IgD-negative memory B cell (primary cell): ENCODE results near the gene HEATR5A. TPM values are rescaled to one million over a fixed set of nuclear protein-coding genes. Genes with fewer than 3 reads are reported as not detected.
"Not testable (repeated sequence)": the region's sequence is repeated elsewhere in the genome, so short reads cannot be mapped to it uniquely, and the experiment has no call there.

ENCODE experiments used
- H3K27ac Mint-ChIP-seq, 3 donors: one replicate each; pipeline ENCODE4 v1.8.0; 2020 to 2022; ENCODE audit warnings: mild to moderate bottlenecking in 3 of 3, mixed read lengths in 3 of 3, moderate library complexity in 1 of 3
- H3K27me3 Mint-ChIP-seq: one replicate; pipeline ENCODE4 v1.8.0; 2021; ENCODE audit warnings: mixed read lengths
- H3K36me3 Mint-ChIP-seq: one replicate; pipeline ENCODE4 v1.8.0; 2020; ENCODE audit warnings: mild to moderate bottlenecking, mixed read lengths
- H3K4me1 Mint-ChIP-seq, 3 donors: one replicate each; pipeline ENCODE4 v1.8.0; 2020 to 2022; ENCODE audit warnings: mixed read lengths in 3 of 3, mild to moderate bottlenecking in 1 of 3
- H3K4me3 Mint-ChIP-seq, 4 donors: one replicate each; pipeline ENCODE4 v1.8.0; 2020 to 2022; ENCODE audit warnings: mild to moderate bottlenecking in 4 of 4, mixed read lengths in 4 of 4, moderate library complexity in 3 of 4
- H3K9me3 Mint-ChIP-seq, 3 donors: one replicate each; pipeline ENCODE4 v1.8.0; 2020 to 2021; ENCODE audit warnings: mixed read lengths in 3 of 3, mild to moderate bottlenecking in 1 of 3
- polyA plus RNA-seq: library from polyadenylated mRNA; unstranded; fragments of 300-500 nt; fragmentation: Illumina TruSeq; gene quantifications from one replicate; pipeline ENCODE4 v1.2.3, GENCODE V29; 2021

The HEATR5A gene
- 10.2 TPM for polyA plus RNA-seq

DNA sequence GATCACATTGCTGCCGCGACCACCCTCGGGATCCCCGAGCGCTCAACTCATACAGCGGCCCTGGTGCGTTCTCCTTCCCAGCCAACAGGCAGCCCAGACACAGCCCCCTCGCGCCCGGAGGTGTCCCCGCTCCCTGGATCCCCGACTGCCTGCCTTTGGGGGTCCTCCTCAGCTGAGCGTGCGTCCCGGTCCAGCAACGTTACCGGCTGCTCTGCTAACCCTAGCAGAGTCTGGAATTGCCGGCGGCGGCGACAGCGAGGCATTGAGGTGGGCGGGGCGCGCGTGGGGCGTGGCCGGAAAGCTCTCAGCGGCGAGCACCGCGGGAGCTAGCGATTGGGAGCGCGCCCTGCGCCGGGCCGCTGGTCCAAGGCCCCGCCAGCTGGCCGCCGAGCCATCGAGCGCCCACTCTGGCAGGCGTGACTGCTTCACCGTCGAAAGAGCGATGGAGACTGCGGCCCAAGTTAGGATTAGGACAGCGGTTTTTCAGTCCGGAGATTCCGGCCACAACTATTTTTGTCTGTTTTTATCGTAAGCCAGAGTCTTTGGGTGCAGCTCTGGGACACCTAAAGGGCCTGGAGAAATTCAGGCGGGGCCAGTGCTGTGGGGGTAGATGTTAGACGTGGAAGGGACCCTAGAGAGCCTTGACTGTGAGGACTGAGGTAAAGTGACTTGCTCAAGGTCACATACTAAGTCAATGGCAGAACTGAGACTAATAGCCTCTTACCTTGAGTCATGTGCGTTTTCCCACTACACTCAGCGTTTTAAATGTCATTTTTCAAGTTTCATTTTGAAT lies at the start of gene HEATR5A:
Gene HEATR5A, minus strand, starts transcription at position 232 of the 793 bp plus-strand sequence. CDS start 17,575 bp downstream, outside the sequence.
- Mint-ChIP-seq H3K36me3 (peaks cover 1% of the 10 kb centered on the region), H3K4me1 (peaks cover 13 to 16% (median 15%) of the 10 kb centered on the region in 3 donors), H3K4me3 (peak within 1 kb of the TSS; percentile 93 to 99 (median 98)), H3K27ac (peak within 1 kb of the TSS; percentile 49 to 96 (median 93)), H3K27me3 (no peaks in the 10 kb centered on the region), H3K9me3 (no peaks in the 10 kb centered on the region)

- Mint-ChIP-seq H3K27me3 (no peaks in the 10 kb centered on the region), H3K9me3 (no peaks in the 10 kb centered on the region), H3K27ac (no peak overlapping the region), H3K36me3 (peaks cover 2% of the 10 kb centered on the region), H3K4me3 (peak overlapping the region in 1 of 4 donors; percentile 38), H3K4me1 (peaks cover 4% of the 10 kb centered on the region in 3 donors)
Observed at GRCh38 chr14:31466554-31466953, 46.2 kb upstream of the HEATR5A start.

GRCh38 chr14:31465111-31465510 lies 44.8 kb upstream of the HEATR5A start:
- no peak overlapping the region for H3K27ac Mint-ChIP-seq
- H3K4me3 Mint-ChIP-seq, result no peak overlapping the region
- H3K36me3 Mint-ChIP-seq, result no peaks in the 10 kb centered on the region
- no peaks in the 10 kb centered on the region for H3K27me3 Mint-ChIP-seq
- H3K9me3 Mint-ChIP-seq, result no peaks in the 10 kb centered on the region
- H3K4me1 Mint-ChIP-seq, result peaks cover 4 to 5% (median 4%) of the 10 kb centered on the region in 3 donors

DNA sequence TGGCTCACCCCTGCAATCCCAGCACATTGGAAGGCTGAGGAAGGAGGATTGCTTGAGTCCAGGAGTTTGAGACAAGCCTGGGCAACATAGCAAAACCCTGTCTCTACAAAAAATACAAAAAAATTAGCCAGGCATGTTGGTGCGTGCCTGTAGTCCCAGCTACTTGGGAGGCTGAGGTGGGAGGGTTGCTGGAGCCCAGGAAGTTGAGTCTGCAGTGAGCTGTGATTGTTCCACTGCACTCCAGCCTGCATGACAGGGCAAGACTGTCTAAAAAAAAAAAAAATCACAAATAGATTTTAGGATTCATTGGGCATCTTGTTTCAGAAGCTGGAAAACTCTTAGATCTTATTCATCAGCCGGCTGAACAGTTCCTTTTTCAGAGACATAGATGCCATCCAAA lies 42.1 kb upstream of the HEATR5A start:
- not testable (repeated sequence) for H3K36me3 Mint-ChIP-seq, H3K9me3 Mint-ChIP-seq, H3K27me3 Mint-ChIP-seq, H3K4me3 Mint-ChIP-seq
- peak overlapping the region in 1 of 3 donors; percentile 5 for H3K27ac Mint-ChIP-seq
- peaks cover 8 to 16% (median 14%) of the 10 kb centered on the region in 3 donors for H3K4me1 Mint-ChIP-seq

DNA sequence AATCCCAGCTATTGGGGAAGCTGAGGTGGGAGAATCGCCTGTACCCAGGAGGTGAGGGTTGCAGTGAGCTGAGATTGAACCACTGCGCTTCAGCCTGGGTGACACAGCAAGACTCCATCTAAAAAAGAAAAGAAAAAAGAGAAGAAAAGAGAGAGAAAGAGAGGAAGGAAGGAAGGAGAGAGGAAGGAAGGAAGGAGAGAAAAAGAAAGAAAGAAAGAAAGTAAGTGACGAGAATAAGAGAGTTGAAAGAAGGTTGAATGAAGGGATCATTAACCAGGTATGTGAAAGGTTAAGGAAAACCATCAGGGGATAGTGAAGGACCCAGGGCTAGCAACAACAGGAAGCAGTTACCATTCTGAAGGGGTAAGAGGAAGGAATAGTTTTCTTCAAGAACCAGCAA lies 41.2 kb upstream of the HEATR5A start:
- peaks cover 12 to 25% (median 17%) of the 10 kb centered on the region in 3 donors for H3K4me1 Mint-ChIP-seq
- peak overlapping the region in 1 of 4 donors; percentile 55 for H3K4me3 Mint-ChIP-seq
- no peaks in the 10 kb centered on the region for H3K27me3 Mint-ChIP-seq
- no peaks in the 10 kb centered on the region for H3K9me3 Mint-ChIP-seq
- peak overlapping the region in 1 of 3 donors; percentile 53 for H3K27ac Mint-ChIP-seq
- no peaks in the 10 kb centered on the region for H3K36me3 Mint-ChIP-seq

GRCh38 chr14:31457665-31458659 lies 37.6 kb upstream of the HEATR5A start:
- Mint-ChIP-seq H3K27me3 (no peaks in the 10 kb centered on the region), H3K4me1 (peaks cover 24 to 39% (median 24%) of the 10 kb centered on the region in 3 donors), H3K4me3 (peak overlapping the region; percentile 93 to 99 (median 98)), H3K36me3 (peaks cover 4% of the 10 kb centered on the region), H3K9me3 (no peaks in the 10 kb centered on the region), H3K27ac (peak overlapping the region; percentile 93 to 98 (median 94))

GRCh38 chr14:31456841-31457664 lies 36.7 kb upstream of the HEATR5A start, which contains the start of gene DTD2:
Gene DTD2 (minus strand): TSS chr14:31457506. CDS start chr14:31457393, 113 bp downstream.
- Mint-ChIP-seq H3K4me1 (peaks cover 24 to 38% (median 24%) of the 10 kb centered on the region in 3 donors), H3K27me3 (no peaks in the 10 kb centered on the region), H3K9me3 (no peaks in the 10 kb centered on the region), H3K36me3 (peaks cover 4% of the 10 kb centered on the region), H3K4me3 (peak within 1 kb of the TSS; percentile 93 to 99 (median 98)), H3K27ac (peak within 1 kb of the TSS; percentile 93 to 98 (median 94))

- Mint-ChIP-seq H3K4me1 (peaks cover 5 to 11% (median 7%) of the 10 kb centered on the region in 3 donors), H3K9me3 (no peaks in the 10 kb centered on the region), H3K27me3 (no peaks in the 10 kb centered on the region), H3K36me3 (peaks cover 9% of the 10 kb centered on the region), H3K4me3 (peak overlapping the region in 1 of 4 donors; percentile 2), H3K27ac (no peak overlapping the region)
Observed at GRCh38 chr14:31449971-31450610, 29.7 kb upstream of the HEATR5A start.

GRCh38 chr14:31449136-31449535 lies 28.8 kb upstream of the HEATR5A start:
- H3K4me3 Mint-ChIP-seq, result no peak overlapping the region
- no peak overlapping the region for H3K27ac Mint-ChIP-seq
- H3K4me1 Mint-ChIP-seq, result peaks cover 0 to 5% (median 4%) of the 10 kb centered on the region in 3 donors
- H3K36me3 Mint-ChIP-seq, result peaks cover 9% of the 10 kb centered on the region
- no peaks in the 10 kb centered on the region for H3K27me3 Mint-ChIP-seq
- no peaks in the 10 kb centered on the region for H3K9me3 Mint-ChIP-seq

DNA sequence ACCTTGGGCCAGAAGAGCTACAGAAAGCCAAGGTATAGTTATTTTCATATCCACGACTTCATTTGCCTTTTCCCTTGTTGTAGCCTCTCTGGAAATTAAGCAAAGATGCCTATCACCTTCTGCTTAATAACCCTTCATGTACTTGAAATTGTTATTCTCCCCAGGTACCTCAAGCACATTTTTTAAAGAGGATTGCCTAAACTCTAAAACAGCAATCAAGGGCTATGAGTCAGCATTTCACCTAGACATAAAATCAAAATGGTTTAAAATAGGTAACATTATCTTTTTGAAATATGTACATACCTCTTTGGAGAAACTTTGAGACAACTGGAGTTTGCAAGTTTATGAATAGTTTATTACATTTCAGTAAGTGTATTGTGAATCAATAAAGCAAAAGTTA lies 25.4 kb upstream of the HEATR5A start:
- Mint-ChIP-seq H3K27ac (no peak overlapping the region), H3K4me3 (no peak overlapping the region), H3K36me3 (peaks cover 5% of the 10 kb centered on the region), H3K27me3 (no peaks in the 10 kb centered on the region), H3K4me1 (no peaks in the 10 kb centered on the region), H3K9me3 (no peaks in the 10 kb centered on the region)

- Mint-ChIP-seq H3K4me3 (no peak overlapping the region), H3K36me3 (peaks cover 9% of the 10 kb centered on the region), H3K9me3 (no peaks in the 10 kb centered on the region), H3K4me1 (no peaks in the 10 kb centered on the region), H3K27ac (no peak overlapping the region), H3K27me3 (no peaks in the 10 kb centered on the region)
Observed at GRCh38 chr14:31442284-31442683, 21.9 kb upstream of the HEATR5A start.

DNA sequence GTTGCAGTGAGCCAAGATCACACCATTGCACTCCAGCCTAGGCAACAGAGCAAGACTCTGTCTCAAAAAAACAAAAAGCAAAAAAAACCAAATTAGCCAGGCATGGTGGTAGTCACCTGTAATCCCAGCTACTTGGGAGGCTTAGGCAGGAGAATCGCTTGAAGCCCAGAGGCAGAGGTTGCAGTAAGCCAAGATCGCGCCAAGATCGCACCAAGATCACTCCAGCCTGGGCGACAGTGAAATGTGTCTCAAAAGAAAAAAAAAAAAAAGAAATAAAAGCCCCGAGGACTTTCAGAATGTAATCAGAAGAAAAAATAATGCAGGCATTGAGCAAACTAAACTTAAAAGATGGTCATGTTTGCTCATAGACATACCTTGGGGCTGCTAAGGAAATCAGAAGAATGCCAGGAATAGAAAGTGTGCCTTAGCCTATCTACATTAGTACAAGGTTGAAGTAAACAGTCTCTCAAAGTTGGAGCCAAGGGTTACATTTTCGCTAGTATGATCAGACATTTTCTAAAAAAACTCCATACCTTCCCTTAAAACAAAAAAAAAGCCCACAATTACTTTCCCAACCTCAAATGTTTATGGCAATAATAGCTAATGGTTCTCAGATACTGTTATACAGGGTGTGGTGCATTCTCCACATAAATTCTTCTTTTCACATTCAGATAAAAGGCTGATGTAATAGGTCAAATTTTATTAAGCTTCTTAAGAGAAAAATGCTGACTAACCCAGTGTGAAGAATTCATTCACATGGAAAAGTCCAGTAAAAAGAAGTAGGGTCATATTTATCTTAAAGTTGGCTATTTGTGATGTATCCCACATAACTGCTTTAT lies 21.1 kb upstream of the HEATR5A start:
- no peaks in the 10 kb centered on the region for H3K9me3 Mint-ChIP-seq
- peaks cover 9% of the 10 kb centered on the region for H3K36me3 Mint-ChIP-seq
- no peaks in the 10 kb centered on the region for H3K27me3 Mint-ChIP-seq
- H3K4me1 Mint-ChIP-seq, result no peaks in the 10 kb centered on the region
- no peak overlapping the region for H3K4me3 Mint-ChIP-seq
- H3K27ac Mint-ChIP-seq, result no peak overlapping the region

- Mint-ChIP-seq H3K27ac (no peak overlapping the region), H3K36me3 (peaks cover 6% of the 10 kb centered on the region), H3K4me1 (peaks cover 0 to 5% (median 1%) of the 10 kb centered on the region in 3 donors), H3K9me3 (no peaks in the 10 kb centered on the region), H3K4me3 (no peak overlapping the region), H3K27me3 (no peaks in the 10 kb centered on the region)
Observed at GRCh38 chr14:31440280-31440679, 19.9 kb upstream of the HEATR5A start.
